Parathyroid adenoma (tissue), 2 donors: Measurements from ENCODE around the gene TMEM233.

ENCODE experiments used
- H2AFZ ChIP-seq: fragments of 300-600 bp; sonication (generic); one replicate; pipeline ENCODE4 v1.7.0; 2017; ENCODE audit warnings: antibody characterized with exemption, mild to moderate bottlenecking
- H3K27ac ChIP-seq: fragments of 300-600 bp; sonication (generic); one replicate; pipeline ENCODE4 v1.7.0; 2017
- H3K27me3 ChIP-seq: fragments of 300-600 bp; sonication (generic); one replicate; pipeline ENCODE4 v1.7.0; 2017; ENCODE audit warnings: low read length; ENCODE audit not compliant: control insufficient read depth, insufficient read depth
- H3K36me3 ChIP-seq: fragments of 300-600 bp; sonication (generic); one replicate; pipeline ENCODE4 v1.7.0; 2017; ENCODE audit warnings: low read length; ENCODE audit not compliant: control insufficient read depth, insufficient read depth
- H3K4me1 ChIP-seq: fragments of 300-600 bp; sonication (generic); one replicate; pipeline ENCODE4 v1.7.0; 2017; ENCODE audit warnings: control low read depth
- H3K4me2 ChIP-seq: fragments of 300-600 bp; sonication (generic); one replicate; pipeline ENCODE4 v1.7.0; 2017; ENCODE audit warnings: low read length
- H3K4me3 ChIP-seq: fragments of 300-600 bp; sonication (generic); one replicate; pipeline ENCODE4 v1.7.0; 2017; ENCODE audit warnings: low read depth, low read length
- H3K79me2 ChIP-seq: fragments of 300-600 bp; sonication (generic); one replicate; pipeline ENCODE4 v1.7.0; 2017; ENCODE audit warnings: control low read depth
- H3K9ac ChIP-seq: fragments of 300-600 bp; sonication (generic); one replicate; pipeline ENCODE4 v1.7.0; 2017; ENCODE audit warnings: mild to moderate bottlenecking
- H3K9me3 ChIP-seq: fragments of 300-600 bp; sonication (generic); one replicate; pipeline ENCODE4 v1.7.0; 2017; ENCODE audit warnings: low read length; ENCODE audit not compliant: control insufficient read depth
- TF ChIP-seq, protein P1 (sequence below): fragments of 300-600 bp; sonication (generic); IDR thresholded peaks from one replicate; pipeline ENCODE4 v1.7.0; 2017; ENCODE audit warnings: antibody characterized with exemption, mild to moderate bottlenecking
- donor health status: primary hyperparathyroidism.

Gene TMEM233

DNA sequence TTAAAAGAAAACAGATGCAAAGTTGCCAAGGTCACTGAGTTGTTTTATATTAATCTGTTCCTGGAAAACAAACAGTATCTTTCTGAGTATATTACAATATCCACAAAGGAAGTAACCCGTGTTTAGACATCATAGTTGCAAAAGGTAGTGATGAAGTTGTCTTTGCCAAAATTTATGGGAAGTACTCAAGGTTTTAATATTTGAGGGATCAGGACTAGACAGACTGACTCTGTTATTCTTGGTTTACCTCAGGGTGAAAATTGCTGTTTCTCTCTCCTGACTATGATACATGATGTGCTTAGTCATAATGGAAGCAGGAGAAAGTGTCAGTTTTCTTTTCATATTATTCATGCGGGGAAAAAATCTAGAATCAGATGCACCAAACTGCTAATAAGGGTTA is 28.3 kb downstream of the TMEM233 start:
- Histone ChIP-seq H3K36me3 (no peaks in the 10 kb centered on the region), H3K27ac (no peak overlapping the region), H3K4me1 (peaks cover 8% of the 10 kb centered on the region), H3K9ac (no peak overlapping the region), H3K4me3 (no peak overlapping the region), H2AFZ (no peak overlapping the region), H3K27me3 (no peaks in the 10 kb centered on the region), H3K79me2 (no peaks in the 10 kb centered on the region), H3K9me3 (no peaks in the 10 kb centered on the region), H3K4me2 (no peak overlapping the region)
- TF ChIP-seq, protein P1, sequence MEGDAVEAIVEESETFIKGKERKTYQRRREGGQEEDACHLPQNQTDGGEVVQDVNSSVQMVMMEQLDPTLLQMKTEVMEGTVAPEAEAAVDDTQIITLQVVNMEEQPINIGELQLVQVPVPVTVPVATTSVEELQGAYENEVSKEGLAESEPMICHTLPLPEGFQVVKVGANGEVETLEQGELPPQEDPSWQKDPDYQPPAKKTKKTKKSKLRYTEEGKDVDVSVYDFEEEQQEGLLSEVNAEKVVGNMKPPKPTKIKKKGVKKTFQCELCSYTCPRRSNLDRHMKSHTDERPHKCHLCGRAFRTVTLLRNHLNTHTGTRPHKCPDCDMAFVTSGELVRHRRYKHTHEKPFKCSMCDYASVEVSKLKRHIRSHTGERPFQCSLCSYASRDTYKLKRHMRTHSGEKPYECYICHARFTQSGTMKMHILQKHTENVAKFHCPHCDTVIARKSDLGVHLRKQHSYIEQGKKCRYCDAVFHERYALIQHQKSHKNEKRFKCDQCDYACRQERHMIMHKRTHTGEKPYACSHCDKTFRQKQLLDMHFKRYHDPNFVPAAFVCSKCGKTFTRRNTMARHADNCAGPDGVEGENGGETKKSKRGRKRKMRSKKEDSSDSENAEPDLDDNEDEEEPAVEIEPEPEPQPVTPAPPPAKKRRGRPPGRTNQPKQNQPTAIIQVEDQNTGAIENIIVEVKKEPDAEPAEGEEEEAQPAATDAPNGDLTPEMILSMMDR, result no peak

- no peak overlapping the region for H3K9ac ChIP-seq
- no peak overlapping the region for H3K27ac ChIP-seq
- no peaks in the 10 kb centered on the region for H3K9me3 ChIP-seq
- no peaks in the 10 kb centered on the region for H3K27me3 ChIP-seq
- no peak overlapping the region for H3K4me2 ChIP-seq
- no peak overlapping the region for H2AFZ ChIP-seq
- no peak overlapping the region for H3K4me3 ChIP-seq
- H3K4me1 ChIP-seq, result peaks cover 8% of the 10 kb centered on the region
- no peaks in the 10 kb centered on the region for H3K36me3 ChIP-seq
- no peaks in the 10 kb centered on the region for H3K79me2 ChIP-seq
- TF ChIP-seq, protein P1, result no peak
Measured at GRCh38 chr12:119624966-119625365, 31.4 kb downstream of the TMEM233 start.

DNA sequence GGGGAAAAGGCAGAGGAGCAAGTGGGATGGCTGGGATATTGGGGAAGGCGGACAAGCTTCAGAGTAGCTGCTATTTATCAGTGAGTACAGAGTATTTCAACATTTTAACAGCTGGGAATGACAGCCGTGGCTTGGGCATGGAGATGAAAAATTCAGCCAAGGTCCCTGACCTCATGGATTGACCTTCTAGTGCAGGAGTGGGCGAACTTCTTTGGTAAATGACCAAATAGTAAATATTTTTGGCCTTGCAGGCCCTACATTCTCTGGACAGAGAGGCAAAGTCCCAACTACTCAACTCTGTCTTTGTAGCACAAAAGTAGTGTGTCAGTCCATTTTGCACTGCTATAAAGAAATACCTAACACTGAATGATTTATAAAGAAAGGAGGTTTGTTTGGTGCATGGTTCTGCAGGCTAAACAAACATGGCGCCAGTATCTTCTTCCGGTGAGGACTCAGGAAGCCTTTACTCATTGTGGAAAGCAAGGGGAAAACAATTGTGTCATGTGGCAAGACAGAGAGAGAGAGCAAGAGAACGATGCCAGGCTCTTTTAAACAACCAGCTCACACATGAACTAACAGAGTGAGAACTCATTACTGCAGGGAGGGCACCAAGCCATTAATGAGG is 33.6 kb downstream of the TMEM233 start:
- Histone ChIP-seq H3K27ac (no peak overlapping the region), H3K4me2 (no peak overlapping the region), H3K9ac (no peak overlapping the region), H3K27me3 (no peaks in the 10 kb centered on the region), H3K36me3 (no peaks in the 10 kb centered on the region), H3K4me1 (peaks cover 2% of the 10 kb centered on the region), H3K9me3 (no peaks in the 10 kb centered on the region), H3K4me3 (no peak overlapping the region), H2AFZ (no peak overlapping the region), H3K79me2 (no peaks in the 10 kb centered on the region)
- TF ChIP-seq, protein P1, result no peak

DNA sequence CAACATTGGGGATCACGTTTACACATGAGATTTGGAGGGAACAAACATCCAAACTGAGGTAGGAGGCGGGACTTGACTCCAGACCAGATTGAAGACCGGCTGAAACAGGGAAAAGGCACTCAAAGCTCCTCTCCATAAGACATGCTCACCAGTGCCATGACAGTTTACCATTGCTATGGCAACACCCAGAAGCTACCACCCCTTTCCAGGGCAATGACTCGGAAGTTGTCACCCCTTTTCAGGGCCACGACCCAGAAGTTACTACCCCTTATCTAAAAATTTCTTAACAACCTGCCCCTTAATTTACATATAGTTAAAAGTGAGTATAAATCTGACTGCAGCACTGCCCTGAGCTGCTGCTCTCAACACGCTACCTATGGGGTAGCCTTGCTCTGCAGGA is 34.1 kb downstream of the TMEM233 start:
- no peak overlapping the region for H3K4me3 ChIP-seq
- H3K4me2 ChIP-seq, result no peak overlapping the region
- no peak overlapping the region for H3K27ac ChIP-seq
- H3K9ac ChIP-seq, result no peak overlapping the region
- H3K27me3 ChIP-seq, result no peaks in the 10 kb centered on the region
- H3K36me3 ChIP-seq, result no peaks in the 10 kb centered on the region
- no peak overlapping the region for H2AFZ ChIP-seq
- H3K9me3 ChIP-seq, result no peaks in the 10 kb centered on the region
- no peaks in the 10 kb centered on the region for H3K4me1 ChIP-seq
- TF ChIP-seq, protein P1, result no peak
- H3K79me2 ChIP-seq, result no peaks in the 10 kb centered on the region

GRCh38 chr12:119630223-119630780 is 36.7 kb downstream of the TMEM233 start:
- Histone ChIP-seq H2AFZ (no peak overlapping the region), H3K4me2 (no peak overlapping the region), H3K79me2 (no peaks in the 10 kb centered on the region), H3K36me3 (no peaks in the 10 kb centered on the region), H3K27ac (no peak overlapping the region), H3K4me1 (peaks cover 6% of the 10 kb centered on the region), H3K4me3 (no peak overlapping the region), H3K9ac (no peak overlapping the region), H3K27me3 (no peaks in the 10 kb centered on the region), H3K9me3 (no peaks in the 10 kb centered on the region)
- TF ChIP-seq, protein P1, result no peak
